T-helper 2 cell (primary cell): ENCODE results near the gene ECSCR.
"Not testable (repeated sequence)": the region's sequence is repeated elsewhere in the genome, so short reads cannot be mapped to it uniquely, and the experiment has no call there.

Experiments
- DNase-seq, 5 experiments: peaks; one replicate each; pipeline versions ENCODE4 v3.0.0 to v3.0.0-alpha.2; 2012 to 2022

Gene ECSCR

DNA sequence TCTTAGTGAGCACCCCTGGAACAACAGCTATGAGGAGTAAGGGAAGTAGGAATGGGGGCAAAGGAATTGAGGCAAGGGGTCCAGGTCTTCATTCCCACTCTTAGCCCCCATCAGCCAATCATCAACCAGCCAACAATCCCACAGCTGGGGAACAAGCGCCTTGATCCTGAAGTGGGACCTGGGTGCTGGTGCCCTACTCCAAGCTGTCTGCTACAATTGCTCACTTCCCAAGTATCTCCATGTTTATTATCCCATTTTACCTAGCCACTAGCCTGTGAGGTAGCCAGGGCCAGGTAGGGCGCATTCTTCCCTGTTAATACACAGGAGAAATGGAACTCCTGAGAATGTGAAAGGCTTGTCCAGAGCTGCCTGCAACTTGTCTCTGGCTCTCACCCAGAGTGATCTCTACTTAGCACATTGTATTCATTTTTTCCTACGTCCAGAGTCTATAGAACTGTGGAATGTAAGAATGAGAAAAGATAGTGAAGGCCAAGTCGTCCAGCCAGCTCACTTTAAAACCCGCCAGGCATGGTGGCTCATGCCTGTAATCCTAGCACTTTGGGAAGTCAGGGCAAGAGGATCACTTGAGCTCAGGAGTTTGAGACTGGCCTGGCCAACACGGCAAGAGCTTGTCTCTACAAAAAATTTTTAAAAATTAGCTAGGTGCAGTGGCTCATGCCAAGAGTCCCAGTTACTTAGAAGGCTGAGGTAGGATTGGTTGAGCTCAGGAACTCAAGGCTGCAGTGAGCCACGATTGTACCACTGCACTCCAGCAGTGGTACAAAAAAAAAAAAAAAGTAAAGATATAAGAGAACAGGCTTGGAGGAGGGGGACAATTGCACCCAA lies 17.0 kb downstream of the ECSCR start:
- DNase-seq = no peak

GRCh38 chr5:139443831-139444453 lies 18.6 kb downstream of the ECSCR start:
- DNase-seq = peak in 2 of 5 experiments; percentile 39 to 48

DNA sequence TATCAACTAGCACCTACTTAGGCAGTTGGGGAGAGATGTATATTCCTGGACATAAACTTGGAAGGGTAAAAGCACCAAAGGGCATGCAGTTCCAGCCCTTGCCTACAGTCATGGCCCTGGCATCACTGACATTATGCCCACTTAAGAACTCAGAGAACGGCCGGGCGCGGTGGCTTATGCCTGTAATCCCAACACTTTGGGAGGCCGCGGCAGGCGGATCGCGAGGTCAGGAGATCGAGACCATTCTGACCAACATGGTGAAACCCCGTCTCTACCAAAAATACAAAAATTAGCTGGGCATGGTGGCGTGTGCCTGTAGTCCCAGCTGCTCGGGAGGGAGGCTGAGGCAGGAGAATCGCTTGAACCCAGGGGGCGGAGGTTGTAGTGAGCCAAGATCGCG lies 22.1 kb downstream of the ECSCR start:
- DNase-seq = not testable (repeated sequence)

DNA sequence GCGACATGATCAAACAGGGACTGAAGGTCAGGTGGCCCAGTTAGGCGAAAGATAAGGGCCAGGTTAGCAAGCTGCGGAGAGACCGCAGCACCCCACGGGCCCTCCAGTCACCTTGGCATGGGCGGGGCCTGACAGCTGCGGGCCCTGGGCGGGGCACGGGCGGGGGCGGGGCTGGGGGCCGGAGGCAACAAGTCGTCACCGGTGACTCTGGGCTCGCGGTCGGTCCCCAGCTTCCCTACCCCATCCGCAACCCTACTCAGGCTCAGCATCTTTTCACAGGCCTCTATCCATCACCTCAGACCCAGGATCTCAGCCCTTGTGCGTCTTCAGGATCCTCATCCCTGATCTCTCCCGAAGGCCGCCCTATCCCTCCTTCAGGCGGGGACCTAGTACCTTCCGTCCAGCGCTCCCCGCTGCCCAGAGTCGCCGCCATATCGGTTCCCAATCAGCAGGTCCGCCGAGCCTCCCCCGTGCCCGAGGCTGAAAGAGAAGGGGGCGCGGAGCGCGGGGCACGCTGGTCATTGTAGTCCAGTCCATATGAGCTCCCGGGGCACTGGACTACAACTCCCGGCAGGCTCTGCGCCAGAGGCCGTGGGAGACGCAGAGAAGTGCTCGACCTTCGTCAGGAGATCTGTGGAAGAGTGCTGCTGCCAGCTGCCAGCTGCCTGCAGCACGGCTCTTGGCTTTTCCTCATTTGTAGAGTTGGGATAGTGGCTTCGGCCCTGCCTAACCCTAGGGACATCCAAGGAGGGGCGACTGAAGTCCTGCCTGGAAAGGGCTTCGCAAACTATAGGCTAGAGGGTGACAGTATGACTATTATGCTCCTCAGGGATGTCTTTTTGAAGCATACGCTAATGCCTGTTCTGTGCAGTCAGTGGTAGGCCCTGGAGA lies 23.3 kb downstream of the ECSCR start, which contains the start of gene DNAJC18:
Gene DNAJC18, minus strand, starts transcription at position 513 of the 891 bp plus-strand sequence. Its CDS starts 80 bp downstream, at position 433.
- peak; percentile 76 to 92 (median 86) for DNase-seq

DNA sequence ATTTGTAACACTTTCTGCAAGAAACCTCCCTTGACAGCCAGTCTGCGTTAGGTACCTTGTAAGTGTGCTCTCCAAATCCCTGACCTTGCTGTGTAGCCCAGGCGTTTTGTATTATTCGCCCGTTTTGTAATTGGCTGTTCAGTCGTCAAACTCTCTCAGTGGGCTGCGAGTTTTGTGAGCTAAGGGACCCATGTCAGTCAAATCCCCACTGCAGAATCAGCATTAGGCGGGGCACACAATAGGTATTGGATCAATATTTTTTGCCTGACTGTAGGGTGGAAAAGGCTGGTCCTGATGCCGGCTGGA lies 23.9 kb downstream of the ECSCR start:
- no peak for DNase-seq

GRCh38 chr5:139435676-139436075 lies 26.9 kb downstream of the ECSCR start:
- no peak for DNase-seq

- no peak for DNase-seq
Observed at GRCh38 chr5:139431706-139432105, 30.8 kb downstream of the ECSCR start.

DNA sequence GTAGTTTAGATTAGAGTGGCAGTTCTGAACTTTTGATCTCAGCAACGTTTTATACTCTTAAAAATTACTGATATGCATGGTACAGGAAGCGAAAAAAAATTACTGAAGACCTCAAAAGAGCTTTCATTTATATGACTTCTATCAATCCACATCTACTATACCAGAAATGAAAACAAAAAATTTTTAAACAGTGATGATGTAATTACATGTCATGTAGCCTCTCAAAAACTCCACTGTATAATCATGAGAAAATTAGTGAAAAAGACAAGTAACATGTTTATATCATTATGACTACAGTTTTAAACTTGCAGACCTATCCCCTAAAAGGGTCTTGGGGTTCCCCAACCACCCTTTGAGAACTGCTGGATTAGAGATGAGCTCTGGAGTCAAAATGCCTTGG lies 32.5 kb downstream of the ECSCR start:
- DNase-seq = peak in 1 of 5 experiments; percentile 16

DNA sequence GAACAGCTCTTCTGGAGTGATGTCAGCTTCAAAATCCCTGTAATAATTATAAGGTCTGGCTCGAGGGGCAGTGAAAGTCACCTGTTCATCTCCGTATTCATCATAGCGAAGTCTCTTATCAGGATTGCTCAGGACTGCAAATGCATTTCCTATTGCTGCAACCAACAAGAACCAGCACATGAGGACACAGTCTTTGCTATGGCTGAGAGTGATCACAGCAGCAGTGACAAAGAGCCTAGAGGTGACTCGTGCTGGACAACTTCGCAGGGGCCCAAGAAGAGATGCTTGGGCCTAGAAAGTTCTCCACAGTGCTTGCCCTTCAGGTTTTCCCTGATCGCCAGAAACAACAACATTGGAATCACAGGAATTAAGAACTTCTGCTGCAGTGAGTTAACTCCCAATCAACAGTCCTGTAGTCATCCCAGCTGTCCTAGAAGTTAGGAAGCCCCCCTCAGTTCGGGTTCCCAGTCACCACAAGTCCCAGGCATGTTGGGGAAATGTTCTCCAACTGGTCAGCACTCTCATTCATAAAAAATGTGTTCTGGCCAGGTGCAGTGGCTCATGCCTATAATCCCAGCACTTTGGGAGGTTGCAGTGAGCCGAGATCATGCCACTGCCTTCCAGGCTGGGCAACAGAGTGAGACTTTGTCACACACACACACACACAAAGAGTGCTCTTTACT lies 36.2 kb downstream of the ECSCR start:
- no peak for DNase-seq

DNA sequence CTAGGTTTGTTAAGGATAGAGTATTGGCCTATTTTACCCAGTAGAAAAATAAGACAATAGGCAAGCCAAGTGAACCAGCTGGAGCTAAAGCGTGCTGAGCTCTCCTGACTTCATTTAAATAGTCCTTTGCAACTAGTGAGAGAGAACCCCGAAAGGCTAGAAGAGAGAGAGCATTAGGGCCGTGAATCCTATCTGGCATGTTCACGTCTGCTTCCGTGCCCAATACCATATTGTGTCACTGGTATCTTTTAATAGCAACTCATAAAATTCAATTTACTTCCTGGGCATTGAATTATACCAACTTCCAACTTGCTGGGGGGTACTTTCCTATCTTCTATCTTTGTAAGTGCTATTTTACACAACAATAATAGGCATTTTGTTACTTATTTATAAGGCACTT lies 37.0 kb downstream of the ECSCR start:
- no peak for DNase-seq

DNA sequence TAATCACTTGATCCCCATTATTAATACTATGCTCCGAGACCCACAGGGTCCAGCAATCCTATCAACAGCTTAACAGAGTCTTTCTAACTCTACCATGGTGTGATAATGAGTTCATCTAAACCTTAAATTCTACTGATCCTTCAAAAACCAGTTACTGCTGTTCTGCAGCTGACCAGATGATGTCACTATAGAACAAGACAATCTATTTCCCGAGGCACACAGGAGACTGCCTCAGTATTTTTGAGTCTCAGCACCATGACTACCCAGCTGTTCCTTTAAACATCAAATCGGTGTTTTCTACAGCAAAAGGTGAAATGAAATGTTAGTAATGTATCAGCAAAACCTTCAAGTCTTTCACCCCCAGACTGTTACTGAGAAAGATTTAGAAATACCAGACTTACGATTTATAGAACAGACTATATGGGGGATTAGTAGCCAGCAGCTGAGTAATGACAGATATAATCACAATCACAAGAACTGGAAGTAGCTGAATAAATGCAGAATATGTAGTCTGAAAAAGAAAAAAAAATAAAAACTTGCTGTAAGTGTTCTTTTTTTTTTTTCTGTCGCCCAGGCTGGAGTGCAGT lies 40.1 kb downstream of the ECSCR start:
- peak in 3 of 5 experiments; percentile 15 to 82 (median 50) for DNase-seq

- no peak for DNase-seq
Observed at GRCh38 chr5:139419226-139420192, 43.0 kb downstream of the ECSCR start.

DNA sequence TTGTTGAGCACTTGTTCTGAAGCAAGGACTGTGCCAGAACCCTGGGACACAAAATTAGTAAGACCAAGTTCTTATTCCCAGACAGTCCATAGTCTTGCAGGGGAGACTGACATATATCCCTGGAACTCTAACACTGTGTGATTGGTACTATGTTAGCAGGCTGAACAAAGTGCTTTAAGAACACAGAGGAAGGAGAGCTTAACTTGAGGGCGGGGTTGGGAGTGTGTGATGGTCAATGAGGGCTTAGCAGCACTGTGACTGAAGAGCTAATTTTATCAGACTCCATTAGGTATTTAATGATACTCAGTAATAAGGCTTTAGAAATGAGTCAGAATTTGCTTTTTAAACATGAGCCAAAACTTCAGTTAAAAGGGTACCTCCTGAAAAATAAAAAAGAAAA lies 43.8 kb downstream of the ECSCR start:
- no peak for DNase-seq

DNA sequence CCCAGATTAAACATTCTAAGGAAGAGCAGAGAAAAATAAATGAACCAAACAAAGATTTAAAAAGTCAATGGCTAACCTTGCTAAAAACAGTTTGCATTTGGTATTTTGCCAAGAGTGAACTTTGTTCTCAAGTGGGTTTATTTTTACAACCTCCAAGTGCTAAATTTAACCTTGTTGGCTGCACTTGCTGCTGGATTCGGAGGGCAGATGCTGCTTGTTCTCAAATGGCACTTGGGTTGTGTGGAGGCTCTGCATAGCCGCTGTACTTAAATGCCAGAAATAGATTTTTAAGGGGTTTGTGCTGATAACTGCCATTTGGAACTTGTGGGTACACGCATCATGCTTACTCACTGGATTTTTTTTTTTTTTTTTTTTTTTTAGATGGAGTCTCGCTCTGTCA lies 45.3 kb downstream of the ECSCR start:
- no peak for DNase-seq

DNA sequence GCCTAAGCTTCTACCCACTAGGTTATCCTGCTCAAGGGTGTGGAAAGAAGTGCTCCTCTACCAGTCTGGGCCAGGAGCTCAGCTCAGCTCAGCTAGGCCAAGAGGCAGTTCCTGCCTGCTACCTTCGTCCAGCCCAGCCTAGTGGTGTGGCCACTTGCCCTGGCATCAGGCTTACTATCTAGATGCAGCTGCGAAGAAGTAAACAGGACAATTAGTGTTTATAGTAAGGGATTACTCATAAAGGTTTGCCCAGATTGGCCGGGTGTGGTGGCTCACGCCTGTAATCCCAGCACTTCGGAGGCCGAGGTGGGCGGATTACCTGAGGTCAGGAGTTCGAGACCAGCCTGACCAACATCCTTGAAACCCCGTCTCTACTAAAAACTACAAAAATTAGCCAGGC lies 45.9 kb downstream of the ECSCR start:
- no peak for DNase-seq

DNA sequence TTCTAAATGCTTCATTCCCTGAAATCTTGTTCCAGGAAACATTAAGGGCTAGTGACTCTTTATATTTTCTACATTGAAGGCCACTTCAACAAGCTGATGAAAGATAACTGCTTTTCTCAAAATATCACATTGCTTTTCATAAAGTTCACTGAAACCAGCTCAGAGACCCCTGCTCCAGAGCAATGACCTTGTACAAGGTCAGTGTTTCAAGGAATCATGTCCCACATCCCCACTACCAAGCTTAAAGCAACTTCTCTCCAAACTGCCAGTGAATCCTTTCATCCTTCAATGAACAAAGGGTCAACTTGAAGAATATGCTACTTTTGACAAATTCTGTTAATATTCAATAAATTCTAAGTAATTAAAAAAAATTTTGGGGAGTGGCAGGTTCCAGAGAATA lies 46.7 kb downstream of the ECSCR start:
- no peak for DNase-seq

DNA sequence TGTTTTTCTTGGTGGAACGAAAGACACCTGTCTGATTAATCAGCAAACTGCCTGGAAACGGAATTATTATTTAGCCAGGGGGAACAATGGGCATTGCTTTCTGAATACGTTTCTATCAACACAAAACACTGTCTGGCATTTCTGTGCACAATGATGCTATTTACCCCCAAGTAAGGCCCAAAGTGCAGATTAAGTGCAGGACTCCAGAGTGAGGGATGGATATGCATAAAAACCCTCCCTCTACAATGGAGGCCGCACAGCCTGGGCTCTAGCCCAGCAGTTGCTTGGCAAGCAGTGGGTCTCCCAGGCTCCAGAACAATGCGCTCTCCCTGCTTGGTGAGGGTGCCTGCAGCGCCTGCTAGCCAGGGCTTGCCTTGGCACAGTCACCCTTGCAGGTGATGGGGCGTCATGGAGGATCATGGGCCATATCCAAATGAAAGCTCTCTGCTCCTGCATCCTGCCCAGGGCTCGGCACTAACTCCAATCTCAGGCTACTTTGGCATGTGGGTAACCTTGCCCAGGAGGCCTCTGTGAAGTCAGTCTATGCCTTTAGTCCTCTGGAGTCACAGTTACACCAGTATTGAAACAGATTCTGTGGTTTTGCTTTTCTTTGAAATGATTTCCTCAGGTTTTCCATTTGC lies 47.2 kb downstream of the ECSCR start:
- DNase-seq = peak in 1 of 5 experiments; percentile 47

DNA sequence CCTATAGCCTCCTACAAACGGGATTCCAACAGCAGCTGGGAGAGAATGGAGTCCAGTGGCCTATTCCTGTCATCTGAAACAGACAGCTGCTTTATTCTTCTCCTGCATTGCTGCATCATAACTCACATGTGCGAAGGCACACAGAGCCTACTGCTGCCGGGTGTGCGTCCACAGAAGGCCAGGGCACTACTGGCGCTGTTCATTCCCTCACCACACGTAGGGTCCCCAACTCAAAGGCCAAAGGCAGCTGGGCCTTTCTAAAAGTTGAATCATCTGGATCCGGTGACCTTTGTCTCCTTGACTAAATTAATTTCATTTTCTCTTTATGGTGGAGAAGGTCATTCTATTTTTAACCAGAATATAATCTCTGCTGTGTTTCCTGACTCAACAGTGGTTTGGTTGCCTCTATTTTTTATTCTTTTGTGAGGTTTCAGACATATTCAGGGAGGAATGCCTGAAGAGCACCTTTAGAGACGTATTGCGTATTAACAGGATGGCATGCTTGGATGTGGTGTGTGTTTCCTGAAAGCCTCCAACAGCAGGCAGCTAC lies 47.9 kb downstream of the ECSCR start:
- DNase-seq = no peak

GRCh38 chr5:139413963-139414362 lies 48.6 kb downstream of the ECSCR start:
- peak in 1 of 5 experiments; percentile 38 for DNase-seq

- DNase-seq = no peak
Observed at GRCh38 chr5:139413153-139413552, 49.4 kb downstream of the ECSCR start.
